Hepatocyte (in vitro differentiated cells): ENCODE data around the gene CDV3. TPM values are rescaled to one million over a fixed set of nuclear protein-coding genes. Genes with fewer than 3 reads are reported as not detected.

Source experiments
- DNase-seq: peaks from one replicate; pipeline ENCODE4 v3.0.0-alpha.2; 2016; ENCODE audit warnings: low spot score
- H2AFZ ChIP-seq: fragments of 200-600 bp; sonication (generic); 2 replicates; pipeline ENCODE4 v1.6.0; 2016; ENCODE audit warnings: antibody characterized with exemption, mild to moderate bottlenecking
- H3K27ac ChIP-seq: fragments of 200-600 bp; sonication (generic); 2 replicates; pipeline ENCODE4 v1.5.1; 2016; ENCODE audit warnings: mild to moderate bottlenecking
- H3K27me3 ChIP-seq: fragments of 200-600 bp; sonication (generic); 2 replicates; pipeline ENCODE4 v1.6.1; 2016
- H3K36me3 ChIP-seq: fragments of 200-600 bp; sonication (generic); replicated peaks from 2 replicates; pipeline ENCODE4 v1.5.1; 2016; ENCODE audit warnings: low read depth; ENCODE audit not compliant: insufficient read depth
- H3K4me1 ChIP-seq: fragments of 200-600 bp; sonication (generic); 2 replicates; pipeline ENCODE4 v1.5.1; 2016; ENCODE audit warnings: mild to moderate bottlenecking, moderate library complexity; ENCODE audit not compliant: insufficient read depth
- H3K4me2 ChIP-seq: fragments of 200-600 bp; sonication (generic); 2 replicates; pipeline ENCODE4 v1.6.0; 2016
- H3K4me3 ChIP-seq: fragments of 200-600 bp; sonication (generic); 2 replicates; pipeline ENCODE4 v1.5.1; 2016; ENCODE audit warnings: mild to moderate bottlenecking
- H3K79me2 ChIP-seq: fragments of 200-600 bp; sonication (generic); 2 replicates; pipeline ENCODE4 v1.6.0; 2017; ENCODE audit warnings: mild to moderate bottlenecking
- H3K9me2 ChIP-seq: fragments of 200-600 bp; sonication (generic); replicated peaks from 2 replicates; pipeline ENCODE4 v1.6.0; 2017; ENCODE audit warnings: mild to moderate bottlenecking; ENCODE audit not compliant: insufficient read depth
- H3K9me3 ChIP-seq: fragments of 200-600 bp; sonication (generic); 2 replicates; pipeline ENCODE4 v1.5.1; 2016; ENCODE audit warnings: low read depth, mild to moderate bottlenecking
- H4K20me1 ChIP-seq: fragments of 200-600 bp; sonication (generic); 2 replicates; pipeline ENCODE4 v1.6.0; 2016; ENCODE audit warnings: mild to moderate bottlenecking; ENCODE audit not compliant: insufficient read depth, poor library complexity, severe bottlenecking
- EZH2 ChIP-seq: fragments of 200-600 bp; sonication (generic); IDR thresholded peaks from 2 replicates; pipeline ENCODE4 v1.6.1; 2016; ENCODE audit warnings: antibody characterized with exemption, mild to moderate bottlenecking, borderline replicate concordance
- EZH2phosphoT487 ChIP-seq: fragments of 200-600 bp; sonication (generic); IDR thresholded peaks from one replicate; pipeline ENCODE4 v1.6.1; 2018; ENCODE audit warnings: antibody characterized with exemption, mild to moderate bottlenecking, low read depth, moderate library complexity; ENCODE audit not compliant: unreplicated experiment, severe bottlenecking
- WGBS: methylation state at CpG from one replicate; pipeline ENCODE4 v1.1.6; 2016; ENCODE audit warnings: low lambda C conversion rate; ENCODE audit errors: missing lambda C conversion rate; 5-methylcytosine and 5-hydroxymethylcytosine counted together
- polyA plus RNA-seq: library from polyadenylated mRNA; unstranded; fragments of >200 nt; fragmentation: Nextera tagmentation; extraction: Ambion mirVana; gene quantifications from 2 replicates; pipeline ENCODE4 v1.2.1, GENCODE V29; 2016
- total RNA-seq: library from RNA; depleted of rRNA; stranded (reverse); fragments of >200 nt; gene quantifications from 2 replicates; pipeline ENCODE4 v1.2.3, GENCODE V29; 2014
- TF ChIP-seq, protein P1 (sequence below): fragments of 200-600 bp; sonication (generic); IDR thresholded peaks from 2 replicates; pipeline ENCODE4 v1.5.1; 2016; ENCODE audit warnings: antibody characterized with exemption, mild to moderate bottlenecking; ENCODE audit not compliant: poor library complexity

Gene CDV3
- total and polyA plus RNA-seq, 2 experiments from 2014 or later = 97.6 to 243 TPM

DNA sequence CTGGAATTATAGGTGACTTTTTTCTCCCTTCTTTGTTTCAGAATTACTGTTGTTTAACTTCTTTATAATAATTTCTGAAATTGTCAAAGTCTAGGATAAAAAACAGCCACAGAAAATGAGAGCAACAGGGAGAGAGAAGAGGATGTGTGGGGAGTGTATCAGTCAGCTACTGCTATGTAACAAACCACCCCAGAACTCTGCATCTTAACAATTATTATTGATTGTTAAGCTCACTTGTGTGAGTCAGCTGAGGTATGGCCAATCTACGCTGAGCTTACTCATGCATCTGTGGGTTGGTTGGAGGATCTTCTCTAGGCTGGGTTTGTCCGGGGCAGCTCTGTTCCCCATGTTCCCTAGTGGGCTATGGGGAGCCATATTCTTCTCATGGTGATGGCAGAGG, 43.7 kb upstream of the CDV3 start:
- no peaks in the 10 kb centered on the region for H3K79me2 ChIP-seq
- H3K27ac ChIP-seq = no peak overlapping the region
- H3K36me3 ChIP-seq = no peaks in the 10 kb centered on the region
- no peaks in the 10 kb centered on the region for H4K20me1 ChIP-seq
- no peaks in the 10 kb centered on the region for H3K9me3 ChIP-seq
- H3K4me3 ChIP-seq = no peak overlapping the region
- no peak overlapping the region for H2AFZ ChIP-seq
- no peak for DNase-seq
- no peaks in the 10 kb centered on the region for H3K27me3 ChIP-seq
- no peak for TF ChIP-seq EZH2
- no peak for TF ChIP-seq EZH2phosphoT487
- TF ChIP-seq, protein P1, sequence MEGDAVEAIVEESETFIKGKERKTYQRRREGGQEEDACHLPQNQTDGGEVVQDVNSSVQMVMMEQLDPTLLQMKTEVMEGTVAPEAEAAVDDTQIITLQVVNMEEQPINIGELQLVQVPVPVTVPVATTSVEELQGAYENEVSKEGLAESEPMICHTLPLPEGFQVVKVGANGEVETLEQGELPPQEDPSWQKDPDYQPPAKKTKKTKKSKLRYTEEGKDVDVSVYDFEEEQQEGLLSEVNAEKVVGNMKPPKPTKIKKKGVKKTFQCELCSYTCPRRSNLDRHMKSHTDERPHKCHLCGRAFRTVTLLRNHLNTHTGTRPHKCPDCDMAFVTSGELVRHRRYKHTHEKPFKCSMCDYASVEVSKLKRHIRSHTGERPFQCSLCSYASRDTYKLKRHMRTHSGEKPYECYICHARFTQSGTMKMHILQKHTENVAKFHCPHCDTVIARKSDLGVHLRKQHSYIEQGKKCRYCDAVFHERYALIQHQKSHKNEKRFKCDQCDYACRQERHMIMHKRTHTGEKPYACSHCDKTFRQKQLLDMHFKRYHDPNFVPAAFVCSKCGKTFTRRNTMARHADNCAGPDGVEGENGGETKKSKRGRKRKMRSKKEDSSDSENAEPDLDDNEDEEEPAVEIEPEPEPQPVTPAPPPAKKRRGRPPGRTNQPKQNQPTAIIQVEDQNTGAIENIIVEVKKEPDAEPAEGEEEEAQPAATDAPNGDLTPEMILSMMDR = no peak
- H3K9me2 ChIP-seq = no peaks in the 10 kb centered on the region
- peaks cover 4% of the 10 kb centered on the region for H3K4me1 ChIP-seq
- WGBS = 100% methylated on average over 2 of the region's 2 CpGs
- H3K4me2 ChIP-seq = no peak overlapping the region

DNA sequence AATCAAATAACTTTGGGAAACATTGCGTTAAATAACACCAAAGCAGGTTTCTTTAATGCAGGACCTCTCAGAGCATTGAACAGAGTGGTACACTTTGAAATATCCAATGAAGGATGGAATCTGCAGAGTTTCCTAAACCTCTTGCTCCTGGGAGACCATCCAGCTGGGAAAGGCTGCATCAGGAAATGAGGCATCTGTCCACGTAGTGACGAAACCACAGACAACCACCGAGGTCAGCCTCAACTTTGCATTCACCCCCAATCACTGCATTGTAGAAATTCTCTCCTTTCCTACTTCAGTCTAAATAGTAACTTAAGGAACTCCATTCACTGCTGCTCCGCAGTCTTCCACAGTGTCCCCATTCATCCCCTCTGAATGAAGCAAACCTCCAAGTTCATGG, 41.5 kb upstream of the CDV3 start:
- Histone ChIP-seq H3K9me3 (no peaks in the 10 kb centered on the region), H3K4me1 (peaks cover 18% of the 10 kb centered on the region), H3K36me3 (no peaks in the 10 kb centered on the region), H3K4me3 (no peak overlapping the region), H3K27me3 (no peaks in the 10 kb centered on the region), H3K9me2 (no peaks in the 10 kb centered on the region), H3K4me2 (no peak overlapping the region), H4K20me1 (no peaks in the 10 kb centered on the region), H3K79me2 (no peaks in the 10 kb centered on the region), H3K27ac (no peak overlapping the region), H2AFZ (no peak overlapping the region)
- DNase-seq = no peak
- TF ChIP-seq EZH2phosphoT487 = no peak
- TF ChIP-seq EZH2 = no peak
- TF ChIP-seq, protein P1 = no peak
- WGBS = 82% methylated on average over 5 of the region's 5 CpGs

DNA sequence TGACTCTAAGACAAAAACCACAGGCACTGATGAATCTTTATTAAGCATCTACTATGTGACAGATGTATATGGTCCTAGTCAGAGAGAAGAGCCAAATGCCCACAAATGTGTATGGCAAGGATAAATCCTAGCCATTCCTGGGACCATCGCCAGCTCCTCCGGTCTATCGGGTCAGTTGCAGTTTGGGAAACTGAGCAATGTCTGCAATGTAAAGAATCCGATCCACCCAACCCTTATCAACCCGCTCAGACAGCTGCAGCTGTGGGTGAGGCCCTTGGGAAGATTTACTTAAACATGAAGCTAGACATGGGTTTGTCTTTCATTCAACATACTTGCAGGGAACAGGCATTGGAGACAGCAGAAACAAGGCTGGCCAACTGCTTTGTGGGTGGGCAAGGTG, 40.5 kb upstream of the CDV3 start:
- no peak overlapping the region for H3K4me3 ChIP-seq
- no peak overlapping the region for H3K4me2 ChIP-seq
- H3K4me1 ChIP-seq = peaks cover 18% of the 10 kb centered on the region
- no peaks in the 10 kb centered on the region for H3K79me2 ChIP-seq
- H3K36me3 ChIP-seq = no peaks in the 10 kb centered on the region
- H2AFZ ChIP-seq = no peak overlapping the region
- H3K9me3 ChIP-seq = no peaks in the 10 kb centered on the region
- no peak for TF ChIP-seq EZH2phosphoT487
- no peak for TF ChIP-seq EZH2
- TF ChIP-seq, protein P1 = no peak
- H3K9me2 ChIP-seq = no peaks in the 10 kb centered on the region
- H3K27ac ChIP-seq = no peak overlapping the region
- no peaks in the 10 kb centered on the region for H4K20me1 ChIP-seq
- no peak for DNase-seq
- H3K27me3 ChIP-seq = no peaks in the 10 kb centered on the region
- WGBS = 69% methylated on average over 5 of the region's 5 CpGs
